WTC11 (cell line): Measurements from ENCODE around the gene SSH3.

Experiments used
- FOXJ3 ChIP-seq: sonication (generic); formaldehyde crosslinking; IDR thresholded peaks from 2 replicates; pipeline ENCODE4 v1.9.0; 2021; ENCODE audit warnings: missing genetic modification reagents, mild to moderate bottlenecking, borderline replicate concordance
- MAX ChIP-seq: sonication (generic); formaldehyde crosslinking; IDR thresholded peaks from 2 replicates; pipeline ENCODE4 v1.8.0; 2022; ENCODE audit warnings: mild to moderate bottlenecking, missing genetic modification reagents
- MLX ChIP-seq: sonication (generic); formaldehyde crosslinking; IDR thresholded peaks from 2 replicates; pipeline ENCODE4 v1.8.1; 2023; ENCODE audit warnings: mild to moderate bottlenecking, missing genetic modification reagents, moderate library complexity
- ZNF512 ChIP-seq: sonication (generic); formaldehyde crosslinking; IDR thresholded peaks from 2 replicates; pipeline ENCODE4 v1.8.1; 2022; ENCODE audit warnings: missing genetic modification reagents, borderline replicate concordance
- TF ChIP-seq, protein P1 (sequence below): fragments of 200-600 bp; IDR thresholded peaks from 2 replicates; pipeline ENCODE4 v1.8.0; 2022; ENCODE audit warnings: antibody characterized with exemption

GRCh38 chr11:67292671-67293070 is 10.7 kb upstream of the SSH3 start:
- TF ChIP-seq, protein P1, sequence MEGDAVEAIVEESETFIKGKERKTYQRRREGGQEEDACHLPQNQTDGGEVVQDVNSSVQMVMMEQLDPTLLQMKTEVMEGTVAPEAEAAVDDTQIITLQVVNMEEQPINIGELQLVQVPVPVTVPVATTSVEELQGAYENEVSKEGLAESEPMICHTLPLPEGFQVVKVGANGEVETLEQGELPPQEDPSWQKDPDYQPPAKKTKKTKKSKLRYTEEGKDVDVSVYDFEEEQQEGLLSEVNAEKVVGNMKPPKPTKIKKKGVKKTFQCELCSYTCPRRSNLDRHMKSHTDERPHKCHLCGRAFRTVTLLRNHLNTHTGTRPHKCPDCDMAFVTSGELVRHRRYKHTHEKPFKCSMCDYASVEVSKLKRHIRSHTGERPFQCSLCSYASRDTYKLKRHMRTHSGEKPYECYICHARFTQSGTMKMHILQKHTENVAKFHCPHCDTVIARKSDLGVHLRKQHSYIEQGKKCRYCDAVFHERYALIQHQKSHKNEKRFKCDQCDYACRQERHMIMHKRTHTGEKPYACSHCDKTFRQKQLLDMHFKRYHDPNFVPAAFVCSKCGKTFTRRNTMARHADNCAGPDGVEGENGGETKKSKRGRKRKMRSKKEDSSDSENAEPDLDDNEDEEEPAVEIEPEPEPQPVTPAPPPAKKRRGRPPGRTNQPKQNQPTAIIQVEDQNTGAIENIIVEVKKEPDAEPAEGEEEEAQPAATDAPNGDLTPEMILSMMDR = no peak
- TF ChIP-seq ZNF512 (CRISPR knock-in tag) (no peak), MLX (CRISPR knock-in tag) (no peak), MAX (CRISPR knock-in tag) (no peak), FOXJ3 (CRISPR knock-in tag) (no peak)
